Mesendoderm (in vitro differentiated cells): ENCODE measurements around the gene ZNHIT1.
"Not testable (repeated sequence)": the region's sequence is repeated elsewhere in the genome, so short reads cannot be mapped to it uniquely, and the experiment has no call there.

Experiments
- DNase-seq: peaks from one replicate; pipeline ENCODE4 v3.0.0; 2013
- H2AK5ac ChIP-seq: 2 replicates; pipeline ENCODE4 v1.6.1; 2013; ENCODE audit warnings: low read length, inconsistent platforms
- H2BK120ac ChIP-seq: 2 replicates; pipeline ENCODE4 v1.6.1; 2013; ENCODE audit warnings: low read depth, mild to moderate bottlenecking, low read length, moderate library complexity, mixed read lengths
- H2BK15ac ChIP-seq: replicated peaks from 2 replicates; pipeline ENCODE4 v1.6.1; 2013; ENCODE audit warnings: low read depth, mild to moderate bottlenecking, moderate library complexity
- H2BK5ac ChIP-seq: 2 replicates; pipeline ENCODE4 v1.6.1; 2013; ENCODE audit warnings: low read length, inconsistent platforms
- H3K18ac ChIP-seq: 2 replicates; pipeline ENCODE4 v1.6.1; 2013; ENCODE audit warnings: mild to moderate bottlenecking, low read length, mixed read lengths
- H3K23ac ChIP-seq: one replicate; pipeline ENCODE4 v1.6.1; 2013; ENCODE audit warnings: low read length
- H3K27ac ChIP-seq: 2 replicates; pipeline ENCODE4 v1.5.1; 2013; ENCODE audit warnings: low read depth, mild to moderate bottlenecking, inconsistent platforms, low read length, moderate library complexity
- H3K27me3 ChIP-seq: 2 replicates; pipeline ENCODE4 v1.6.1; 2013; ENCODE audit warnings: low read length, control low read depth, mild to moderate bottlenecking, inconsistent platforms; ENCODE audit not compliant: insufficient read depth, poor library complexity
- H3K36me3 ChIP-seq: 2 replicates; pipeline ENCODE4 v1.6.1; 2013; ENCODE audit warnings: low read length, inconsistent platforms; ENCODE audit not compliant: control insufficient read depth, insufficient read depth
- H3K4ac ChIP-seq: one replicate; pipeline ENCODE4 v1.6.1; 2013; ENCODE audit warnings: low read depth, mild to moderate bottlenecking, low read length, moderate library complexity
- H3K4me1 ChIP-seq: 2 replicates; pipeline ENCODE4 v1.6.1; 2013; ENCODE audit warnings: low read depth, low read length, inconsistent platforms; ENCODE audit not compliant: control insufficient read depth
- H3K4me2 ChIP-seq: 2 replicates; pipeline ENCODE4 v1.6.1; 2013; ENCODE audit warnings: low read length
- H3K4me3 ChIP-seq: 2 replicates; pipeline ENCODE4 v1.5.1; 2013; ENCODE audit warnings: mild to moderate bottlenecking, low read length
- H3K56ac ChIP-seq: one replicate; pipeline ENCODE4 v1.6.1; 2013; ENCODE audit warnings: low read length
- H3K79me1 ChIP-seq: 2 replicates; pipeline ENCODE4 v1.6.1; 2013; ENCODE audit warnings: low read length, inconsistent platforms
- H3K79me2 ChIP-seq: 2 replicates; pipeline ENCODE4 v1.6.1; 2013; ENCODE audit warnings: mild to moderate bottlenecking, low read length; ENCODE audit not compliant: control insufficient read depth, insufficient read depth
- H3K9ac ChIP-seq: 2 replicates; pipeline ENCODE4 v1.6.1; 2013; ENCODE audit warnings: low read length, inconsistent platforms
- H4K5ac ChIP-seq: one replicate; pipeline ENCODE4 v1.6.1; 2013; ENCODE audit warnings: low read length
- H4K8ac ChIP-seq: one replicate; pipeline ENCODE4 v1.6.1; 2013; ENCODE audit warnings: low read depth, mild to moderate bottlenecking, control low read depth, low read length, moderate library complexity
- WGBS: extraction: QIAGEN DNeasy Blood & Tissue Kit; methylation state at CpG from one replicate; pipeline ENCODE4 v1.1.7; 2013; ENCODE audit warnings: low lambda C conversion rate, missing lambda C conversion rate; ENCODE audit not compliant: insufficient coverage; ENCODE audit errors: extremely low coverage; 5-methylcytosine and 5-hydroxymethylcytosine counted together

The ZNHIT1 gene

DNA sequence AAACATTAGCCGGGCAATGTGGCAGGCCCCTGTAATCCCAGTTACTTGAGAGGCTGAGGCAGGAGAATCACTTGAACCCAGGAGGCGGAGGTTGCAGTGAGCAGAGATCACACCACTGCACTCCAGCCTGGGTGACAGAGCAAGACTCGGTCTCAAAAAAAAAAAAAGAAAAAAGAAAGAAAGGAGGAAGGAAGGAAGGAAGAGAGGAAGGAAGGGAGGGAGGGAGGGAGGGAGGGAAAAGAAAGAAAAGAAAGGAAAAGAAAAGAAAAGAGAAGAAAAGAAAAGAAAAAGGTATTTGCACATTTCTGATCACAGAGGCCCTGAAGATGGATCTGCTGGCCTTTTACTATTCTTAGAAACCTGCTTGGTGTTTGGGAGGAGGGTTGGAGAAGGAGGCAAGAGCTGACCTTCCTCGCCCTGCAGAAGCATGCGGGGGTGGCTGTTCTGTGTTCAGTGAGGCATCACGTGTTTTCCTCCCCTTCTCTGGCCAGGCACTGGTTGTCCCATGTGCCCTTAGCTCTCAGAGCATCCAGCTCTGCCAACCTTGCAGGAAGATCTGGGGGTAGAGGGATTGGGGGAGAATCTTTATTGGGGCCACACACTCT, 46.2 kb downstream of the ZNHIT1 start:
- H3K18ac ChIP-seq, H3K56ac ChIP-seq, H3K79me1 ChIP-seq, H3K9ac ChIP-seq, H3K4me2 ChIP-seq, H3K36me3 ChIP-seq, H2BK5ac ChIP-seq, H2BK15ac ChIP-seq, H4K8ac ChIP-seq, H4K5ac ChIP-seq, H2BK120ac ChIP-seq, H3K79me2 ChIP-seq, H3K4me3 ChIP-seq, H3K27ac ChIP-seq, DNase-seq, H3K4ac ChIP-seq, H3K23ac ChIP-seq, H3K4me1 ChIP-seq, H2AK5ac ChIP-seq, H3K27me3 ChIP-seq: not testable (repeated sequence)
- WGBS: no CpG with 5 or more reads among the region's 6 CpGs

DNA sequence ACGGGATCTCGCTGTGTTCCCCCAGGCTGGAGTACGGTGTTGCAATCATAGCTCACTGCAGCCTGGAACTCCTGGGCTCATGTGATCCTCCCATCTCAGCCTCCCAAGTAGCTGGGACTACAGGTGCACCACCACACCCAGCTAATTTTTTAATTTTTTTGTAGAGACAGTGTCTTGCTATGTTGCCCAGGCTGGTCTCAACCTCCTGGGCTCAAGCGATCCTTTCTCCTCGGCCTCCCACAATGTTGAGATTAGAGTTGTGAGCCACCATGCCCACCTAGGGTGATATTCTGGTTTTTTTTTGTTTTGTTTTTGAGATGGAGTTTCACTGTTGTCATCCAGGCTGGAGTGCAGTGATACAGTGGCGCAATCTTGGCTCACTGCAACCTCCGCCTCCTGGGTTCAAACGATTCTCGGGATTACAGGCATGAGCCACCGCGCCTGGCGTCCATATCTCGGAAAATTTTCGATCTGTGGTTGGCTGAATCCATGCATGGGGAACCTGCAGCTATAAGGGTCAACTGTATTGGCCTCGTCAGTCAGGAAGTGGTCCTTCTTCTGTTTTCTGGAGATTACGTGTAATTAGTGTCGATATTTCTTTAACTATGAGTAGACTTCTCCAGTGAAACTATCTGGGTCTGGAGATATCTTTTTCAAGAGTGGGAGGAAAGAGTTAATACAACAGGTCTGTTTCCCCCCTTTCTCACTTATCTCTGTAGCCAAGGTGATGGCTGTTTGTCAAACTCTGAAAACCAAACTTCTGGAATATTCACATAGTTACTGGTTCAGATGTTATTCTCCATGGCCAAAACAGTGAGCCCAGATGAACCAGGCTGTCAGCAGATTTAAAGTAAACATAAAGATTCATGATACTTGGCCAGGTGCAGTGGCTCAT, 47.9 kb downstream of the ZNHIT1 start:
- Histone ChIP-seq H3K79me1 (no peaks in the 10 kb centered on the region), H2BK5ac (no peak overlapping the region), H3K4me2 (no peak overlapping the region), H3K4ac (no peak overlapping the region), H3K18ac (no peak overlapping the region), H3K27me3 (no peaks in the 10 kb centered on the region), H2BK15ac (no peak overlapping the region), H3K56ac (no peak overlapping the region), H2AK5ac (no peak overlapping the region), H3K9ac (no peak overlapping the region), H3K27ac (no peak overlapping the region), H4K8ac (no peak overlapping the region), H4K5ac (no peak overlapping the region), H3K36me3 (no peaks in the 10 kb centered on the region), H3K23ac (no peak overlapping the region), H2BK120ac (no peak overlapping the region), H3K79me2 (no peaks in the 10 kb centered on the region), H3K4me1 (no peaks in the 10 kb centered on the region), H3K4me3 (no peak overlapping the region)
- no CpG with 5 or more reads among the region's 17 CpGs for WGBS
- no peak for DNase-seq

DNA sequence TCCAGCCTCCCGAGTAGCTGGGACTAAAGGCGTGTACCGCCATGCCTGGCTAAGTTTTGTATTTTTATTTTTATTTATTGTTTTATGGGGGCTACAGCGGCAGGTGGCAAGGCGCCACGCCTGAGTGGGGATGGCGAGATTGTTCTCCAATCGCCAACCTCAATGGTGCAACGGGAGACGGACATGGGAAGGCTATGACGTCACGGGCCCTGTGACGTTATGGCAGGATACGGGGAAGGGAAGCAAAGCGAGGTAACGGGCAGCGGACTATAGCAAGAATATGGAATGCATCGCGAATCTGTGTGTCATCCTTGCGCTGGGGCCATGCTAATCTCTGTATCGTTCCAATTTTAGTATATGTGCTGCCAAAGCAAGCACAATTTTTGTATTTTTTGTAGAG, 51.7 kb downstream of the ZNHIT1 start:
- H3K27ac ChIP-seq: no peak overlapping the region
- H3K4ac ChIP-seq: no peak overlapping the region
- no peak overlapping the region for H2BK5ac ChIP-seq
- no peak overlapping the region for H4K5ac ChIP-seq
- H3K79me1 ChIP-seq: no peaks in the 10 kb centered on the region
- no peak overlapping the region for H4K8ac ChIP-seq
- H3K36me3 ChIP-seq: no peaks in the 10 kb centered on the region
- no peak overlapping the region for H2BK15ac ChIP-seq
- H3K18ac ChIP-seq: no peak overlapping the region
- H3K4me1 ChIP-seq: no peaks in the 10 kb centered on the region
- no peak overlapping the region for H3K4me3 ChIP-seq
- H2AK5ac ChIP-seq: no peak overlapping the region
- no peak overlapping the region for H3K23ac ChIP-seq
- no peak for DNase-seq
- no peaks in the 10 kb centered on the region for H3K27me3 ChIP-seq
- no peak overlapping the region for H3K56ac ChIP-seq
- no peak overlapping the region for H3K4me2 ChIP-seq
- H2BK120ac ChIP-seq: no peak overlapping the region
- H3K79me2 ChIP-seq: no peaks in the 10 kb centered on the region
- no CpG with 5 or more reads among the region's 21 CpGs for WGBS
- H3K9ac ChIP-seq: no peak overlapping the region

DNA sequence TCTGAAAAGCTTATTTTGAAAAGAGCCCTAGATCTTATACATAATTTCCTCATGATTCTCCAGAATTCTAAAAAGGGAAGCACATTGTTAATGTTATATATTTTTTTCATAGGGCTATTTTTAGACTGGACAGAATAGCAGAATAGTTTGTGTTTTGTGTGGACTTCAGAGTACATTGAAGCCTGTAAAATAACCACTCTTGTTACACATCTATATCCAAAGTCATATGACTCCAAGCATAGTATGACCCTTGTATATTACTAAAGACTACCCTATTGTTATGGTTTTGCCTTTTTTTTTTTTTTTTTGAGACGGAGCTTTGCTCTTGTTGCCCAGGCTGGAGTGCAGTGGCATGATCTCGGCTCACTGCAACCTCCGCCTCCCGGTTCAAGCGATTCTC, 53.1 kb downstream of the ZNHIT1 start:
- H3K27me3 ChIP-seq: no peaks in the 10 kb centered on the region
- no peak overlapping the region for H4K5ac ChIP-seq
- H3K36me3 ChIP-seq: no peaks in the 10 kb centered on the region
- H3K56ac ChIP-seq: no peak overlapping the region
- H3K4me1 ChIP-seq: no peaks in the 10 kb centered on the region
- H3K4ac ChIP-seq: no peak overlapping the region
- WGBS: no CpG with 5 or more reads among the region's 5 CpGs
- H3K9ac ChIP-seq: no peak overlapping the region
- H2AK5ac ChIP-seq: no peak overlapping the region
- H3K4me2 ChIP-seq: no peak overlapping the region
- no peak overlapping the region for H3K23ac ChIP-seq
- no peak overlapping the region for H2BK15ac ChIP-seq
- DNase-seq: no peak
- H3K27ac ChIP-seq: no peak overlapping the region
- H2BK120ac ChIP-seq: no peak overlapping the region
- no peak overlapping the region for H3K18ac ChIP-seq
- H4K8ac ChIP-seq: no peak overlapping the region
- H3K4me3 ChIP-seq: no peak overlapping the region
- no peak overlapping the region for H2BK5ac ChIP-seq
- H3K79me2 ChIP-seq: no peaks in the 10 kb centered on the region
- H3K79me1 ChIP-seq: no peaks in the 10 kb centered on the region

DNA sequence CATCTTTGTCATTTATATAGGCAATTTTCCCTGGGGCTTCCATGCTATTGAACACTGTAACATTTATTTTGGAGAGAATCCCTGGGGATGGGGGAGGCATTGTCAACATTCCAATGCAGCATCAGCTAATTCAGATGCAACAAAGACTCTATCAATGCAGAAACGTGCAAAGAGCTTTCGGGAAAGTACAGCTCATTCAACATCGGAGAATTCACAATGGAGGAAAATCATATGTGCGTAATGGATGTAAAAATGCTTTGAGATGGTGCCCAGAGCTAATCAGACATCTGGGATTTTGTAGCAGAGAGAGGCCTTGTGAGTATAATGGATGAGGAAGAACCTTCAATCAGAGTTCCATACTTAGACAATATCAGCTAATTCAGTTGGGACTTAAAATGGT, 55.2 kb downstream of the ZNHIT1 start:
- Histone ChIP-seq H4K5ac (no peak overlapping the region), H3K23ac (no peak overlapping the region), H3K4ac (no peak overlapping the region), H3K4me2 (no peak overlapping the region), H3K79me1 (no peaks in the 10 kb centered on the region), H3K18ac (no peak overlapping the region), H3K36me3 (no peaks in the 10 kb centered on the region), H3K4me1 (no peaks in the 10 kb centered on the region), H2BK15ac (no peak overlapping the region), H3K27ac (no peak overlapping the region), H4K8ac (no peak overlapping the region), H3K9ac (no peak overlapping the region), H3K4me3 (no peak overlapping the region), H3K27me3 (no peaks in the 10 kb centered on the region), H3K79me2 (no peaks in the 10 kb centered on the region), H3K56ac (no peak overlapping the region), H2BK120ac (no peak overlapping the region), H2AK5ac (no peak overlapping the region), H2BK5ac (no peak overlapping the region)
- no CpG with 5 or more reads among the region's 4 CpGs for WGBS
- no peak for DNase-seq
